ENCODE data around the gene DNAJC21.

DNAJC21 gene

DNA sequence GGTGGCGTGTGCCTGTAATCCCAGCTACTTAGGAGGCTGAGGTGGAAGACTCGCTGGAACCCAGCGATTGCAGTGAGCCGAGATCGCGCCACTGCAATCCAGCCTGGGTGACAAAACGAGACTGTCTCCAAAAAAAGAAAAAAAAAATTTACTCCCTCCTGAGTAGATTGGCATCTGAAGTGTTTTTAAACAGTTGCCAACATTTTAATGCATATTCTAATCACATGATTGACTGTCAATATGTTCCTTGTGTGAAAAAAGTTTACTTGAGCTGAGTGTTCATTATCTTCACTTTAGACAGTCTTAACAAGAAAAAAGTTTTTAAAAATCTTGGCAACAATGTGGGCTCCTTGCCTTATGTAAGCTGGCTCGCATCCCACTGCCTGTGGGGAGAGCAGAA is 64.6 kb downstream of the DNAJC21 start:
- TF ChIP-seq, protein P1, sequence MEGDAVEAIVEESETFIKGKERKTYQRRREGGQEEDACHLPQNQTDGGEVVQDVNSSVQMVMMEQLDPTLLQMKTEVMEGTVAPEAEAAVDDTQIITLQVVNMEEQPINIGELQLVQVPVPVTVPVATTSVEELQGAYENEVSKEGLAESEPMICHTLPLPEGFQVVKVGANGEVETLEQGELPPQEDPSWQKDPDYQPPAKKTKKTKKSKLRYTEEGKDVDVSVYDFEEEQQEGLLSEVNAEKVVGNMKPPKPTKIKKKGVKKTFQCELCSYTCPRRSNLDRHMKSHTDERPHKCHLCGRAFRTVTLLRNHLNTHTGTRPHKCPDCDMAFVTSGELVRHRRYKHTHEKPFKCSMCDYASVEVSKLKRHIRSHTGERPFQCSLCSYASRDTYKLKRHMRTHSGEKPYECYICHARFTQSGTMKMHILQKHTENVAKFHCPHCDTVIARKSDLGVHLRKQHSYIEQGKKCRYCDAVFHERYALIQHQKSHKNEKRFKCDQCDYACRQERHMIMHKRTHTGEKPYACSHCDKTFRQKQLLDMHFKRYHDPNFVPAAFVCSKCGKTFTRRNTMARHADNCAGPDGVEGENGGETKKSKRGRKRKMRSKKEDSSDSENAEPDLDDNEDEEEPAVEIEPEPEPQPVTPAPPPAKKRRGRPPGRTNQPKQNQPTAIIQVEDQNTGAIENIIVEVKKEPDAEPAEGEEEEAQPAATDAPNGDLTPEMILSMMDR (conservative IDR thresholded peaks at IDR 0.05; ENCODE audit: low read depth, low read length) = no peak
- no peak for DNase-seq (ENCODE audit: low read depth)
- no peak overlapping the region for H3K4me3 ChIP-seq (ENCODE audit: low read depth, low read length)

DNA sequence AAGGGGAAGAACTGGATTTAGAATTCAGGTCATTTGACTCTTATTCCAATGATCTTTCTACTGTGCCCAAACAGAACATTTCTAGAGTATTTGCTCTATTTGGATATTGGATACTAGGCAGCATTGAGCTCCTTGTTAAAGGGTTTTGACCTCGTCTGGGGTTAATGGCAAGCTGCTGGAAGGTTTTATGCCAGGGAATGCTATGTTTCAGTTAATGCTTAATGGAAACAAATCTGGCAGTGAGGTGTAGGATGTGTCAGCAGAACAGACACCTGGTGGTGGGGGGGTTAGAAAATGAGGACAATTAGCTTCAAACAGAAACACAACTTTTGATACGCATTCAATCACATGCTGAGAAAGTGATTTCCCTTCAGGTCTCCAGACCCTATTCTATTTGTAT is 66.9 kb downstream of the DNAJC21 start:
- H3K4me3 ChIP-seq (ENCODE audit: low read depth, low read length) = no peak overlapping the region
- no peak for DNase-seq (ENCODE audit: low read depth)
- TF ChIP-seq, protein P1 (conservative IDR thresholded peaks at IDR 0.05; ENCODE audit: low read depth, low read length) = no peak

GRCh38 chr5:34998058-34998789 is 68.9 kb downstream of the DNAJC21 start:
- DNase-seq (ENCODE audit: low read depth) = peak; percentile 85
- TF ChIP-seq, protein P1 (conservative IDR thresholded peaks at IDR 0.05; ENCODE audit: low read depth, low read length) = no peak
- H3K4me3 ChIP-seq (ENCODE audit: low read depth, low read length) = no peak overlapping the region

DNA sequence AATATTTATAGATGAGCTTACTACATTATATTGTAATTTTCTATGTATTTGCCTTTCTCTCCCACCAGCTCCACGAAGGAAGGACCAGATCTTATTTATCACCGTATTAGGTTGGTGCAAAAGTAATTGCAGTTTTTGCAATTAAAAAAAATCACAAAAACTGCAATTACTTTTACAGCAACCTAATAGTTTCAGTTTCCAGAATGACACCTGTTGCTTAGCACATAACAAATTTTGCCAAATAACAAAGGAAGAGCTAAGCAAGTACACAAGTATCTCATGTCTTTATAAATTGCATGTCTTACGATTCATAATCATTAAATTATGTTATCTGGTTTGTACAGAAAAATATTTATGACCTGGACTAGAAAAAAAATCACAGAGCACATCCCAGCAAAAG is 72.5 kb downstream of the DNAJC21 start:
- no peak for DNase-seq (ENCODE audit: low read depth)
- H3K4me3 ChIP-seq (ENCODE audit: low read depth, low read length) = no peak overlapping the region
- TF ChIP-seq, protein P1 (conservative IDR thresholded peaks at IDR 0.05; ENCODE audit: low read depth, low read length) = no peak

- H3K4me3 ChIP-seq (ENCODE audit: low read depth, low read length) = no peak overlapping the region
- TF ChIP-seq, protein P1 (conservative IDR thresholded peaks at IDR 0.05; ENCODE audit: low read depth, low read length) = no peak
- no peak for DNase-seq (ENCODE audit: low read depth)
Observed at GRCh38 chr5:35002459-35002858, 73.1 kb downstream of the DNAJC21 start.

GRCh38 chr5:35003018-35003957 is 73.9 kb downstream of the DNAJC21 start:
- H3K4me3 ChIP-seq (ENCODE audit: low read depth, low read length) = no peak overlapping the region
- TF ChIP-seq, protein P1 (conservative IDR thresholded peaks at IDR 0.05; ENCODE audit: low read depth, low read length) = peak; percentile 91
- peak; percentile 69 for DNase-seq (ENCODE audit: low read depth)

Measured in choroid plexus epithelial cell (primary cell).